ENCODE results near the gene SEL1L3. TPM values are rescaled to one million over a fixed set of nuclear protein-coding genes. Genes with fewer than 3 reads are reported as not detected.
"Not testable (repeated sequence)": the region's sequence is repeated elsewhere in the genome, so short reads cannot be mapped to it uniquely, and the experiment has no call there.

SEL1L3 gene
- 1 to 10 TPM; 9.5 to 9.7 TPM for total RNA-seq
- long read RNA-seq, donor 1, full-length matches to known transcripts: 1 of 1 reads
- long read RNA-seq, donor 1, partial matches to known transcripts: 0 of 1 reads
- long read RNA-seq, donor 1, other reads (novel, unspliced or antisense): 0 of 1 reads
- long read RNA-seq, donor 2: 0 reads

GRCh38 chr4:25862411-25863346 is at the start of gene SEL1L3:
SEL1L3 (minus strand) TSS chr4:25862988; CDS start chr4:25862836, 152 bp downstream.
- DNase-seq (ENCODE audit: low spot score): peak; percentile 83
- intact Hi-C loops (cut with DNase I): no loop called here

DNA sequence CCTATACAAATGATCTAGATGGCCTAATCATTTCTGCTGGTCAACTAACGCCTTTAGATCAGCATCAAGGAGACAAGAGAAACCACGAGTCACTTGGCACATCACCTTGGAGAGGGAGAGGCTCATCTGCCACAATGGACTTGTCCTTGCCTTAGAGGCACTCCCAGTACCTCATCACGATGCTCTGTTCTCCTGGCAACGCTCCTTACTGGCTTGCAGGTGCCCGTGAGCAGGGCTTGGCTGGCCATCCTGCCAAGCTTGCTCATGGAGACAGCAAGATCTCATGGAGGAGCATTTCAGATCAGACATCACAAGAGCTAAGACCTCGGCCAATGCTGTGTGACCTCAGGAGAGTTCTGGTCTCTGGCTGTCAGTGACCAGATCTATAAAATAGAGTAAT is 48.6 kb upstream of the SEL1L3 start:
- intact Hi-C loops (cut with DNase I): no loop called here

GRCh38 chr4:25908491-25908901 is 45.7 kb upstream of the SEL1L3 start:
- DNase-seq (ENCODE audit: low spot score): no peak
- intact Hi-C loops (cut with DNase I): no loop called here

More for the DNA sequence above, 48.6 kb upstream of the SEL1L3 start:
- DNase-seq (ENCODE audit: low spot score): no peak

- intact Hi-C loops (cut with DNase I); DNase-seq (ENCODE audit: low spot score): not testable (repeated sequence)
Observed at GRCh38 chr4:25906113-25906512, 43.3 kb upstream of the SEL1L3 start.

GRCh38 chr4:25905371-25905770 is 42.6 kb upstream of the SEL1L3 start:
- no peak for DNase-seq (ENCODE audit: low spot score)
- intact Hi-C loops (cut with DNase I): no loop called here

- intact Hi-C loops (cut with DNase I): no loop called here
- no peak for DNase-seq (ENCODE audit: low spot score)
Observed at GRCh38 chr4:25904748-25905082, 41.9 kb upstream of the SEL1L3 start.

- intact Hi-C loops (cut with DNase I): no loop called here
- DNase-seq (ENCODE audit: low spot score): no peak
Observed at GRCh38 chr4:25903900-25904747, 41.3 kb upstream of the SEL1L3 start.

DNA sequence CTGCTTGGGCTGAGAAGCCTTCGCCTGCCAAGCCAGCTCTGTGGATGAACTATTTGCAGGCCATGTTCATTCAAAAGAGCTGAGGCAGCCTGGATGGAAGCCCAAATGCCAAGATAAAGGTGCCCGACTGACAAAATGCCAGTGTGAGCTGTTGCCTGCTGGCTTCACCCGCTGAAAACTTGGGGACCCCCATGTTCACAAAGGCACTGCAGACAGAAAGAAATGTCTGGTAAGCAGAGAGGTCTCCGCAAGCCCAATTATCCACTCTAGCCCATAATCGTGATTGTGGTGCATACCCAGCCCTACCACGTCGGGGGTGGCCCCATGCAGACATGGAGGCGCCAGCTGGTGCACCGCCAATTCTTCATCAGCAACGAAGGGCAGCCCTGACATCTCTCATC is 38.2 kb upstream of the SEL1L3 start:
- intact Hi-C loops (cut with DNase I): no loop called here
- no peak for DNase-seq (ENCODE audit: low spot score)

DNA sequence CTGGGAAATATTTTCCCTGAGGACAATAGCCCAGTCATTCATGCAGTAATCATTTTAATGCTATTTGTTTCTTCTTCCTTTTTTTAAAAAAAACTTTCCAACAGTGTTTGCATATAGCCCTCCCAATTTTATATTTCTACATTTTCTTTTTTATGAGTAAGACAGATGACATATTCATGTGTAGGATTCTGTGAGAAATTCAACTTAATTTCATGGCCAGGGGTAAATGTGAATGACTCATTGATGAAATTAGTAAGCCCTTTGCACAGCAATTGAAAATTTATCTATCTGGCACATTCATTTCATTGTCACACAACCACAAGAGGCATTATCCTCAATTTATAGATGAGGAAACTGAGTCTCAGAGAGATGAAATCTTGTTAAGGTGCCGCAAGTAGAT is 37.5 kb upstream of the SEL1L3 start:
- intact Hi-C loops (cut with DNase I): no loop called here

GRCh38 chr4:25896776-25897539 is 34.2 kb upstream of the SEL1L3 start:
- intact Hi-C loops (cut with DNase I): no loop called here
- DNase-seq (ENCODE audit: low spot score): no peak

More for the DNA sequence above, 37.5 kb upstream of the SEL1L3 start:
- DNase-seq (ENCODE audit: low spot score): no peak

- DNase-seq (ENCODE audit: low spot score): no peak
- intact Hi-C loops (cut with DNase I): no loop called here
Observed at GRCh38 chr4:25892796-25893195, 30.0 kb upstream of the SEL1L3 start.

- no peak for DNase-seq (ENCODE audit: low spot score)
- intact Hi-C loops (cut with DNase I): no loop called here
Observed at GRCh38 chr4:25890571-25891485, 28.0 kb upstream of the SEL1L3 start.

- intact Hi-C loops (cut with DNase I): no loop called here
- no peak for DNase-seq (ENCODE audit: low spot score)
Observed at GRCh38 chr4:25889589-25890503, 27.1 kb upstream of the SEL1L3 start.

GRCh38 chr4:25888781-25889180 is 26.0 kb upstream of the SEL1L3 start:
- intact Hi-C loops (cut with DNase I): no loop called here
- no peak for DNase-seq (ENCODE audit: low spot score)

DNA sequence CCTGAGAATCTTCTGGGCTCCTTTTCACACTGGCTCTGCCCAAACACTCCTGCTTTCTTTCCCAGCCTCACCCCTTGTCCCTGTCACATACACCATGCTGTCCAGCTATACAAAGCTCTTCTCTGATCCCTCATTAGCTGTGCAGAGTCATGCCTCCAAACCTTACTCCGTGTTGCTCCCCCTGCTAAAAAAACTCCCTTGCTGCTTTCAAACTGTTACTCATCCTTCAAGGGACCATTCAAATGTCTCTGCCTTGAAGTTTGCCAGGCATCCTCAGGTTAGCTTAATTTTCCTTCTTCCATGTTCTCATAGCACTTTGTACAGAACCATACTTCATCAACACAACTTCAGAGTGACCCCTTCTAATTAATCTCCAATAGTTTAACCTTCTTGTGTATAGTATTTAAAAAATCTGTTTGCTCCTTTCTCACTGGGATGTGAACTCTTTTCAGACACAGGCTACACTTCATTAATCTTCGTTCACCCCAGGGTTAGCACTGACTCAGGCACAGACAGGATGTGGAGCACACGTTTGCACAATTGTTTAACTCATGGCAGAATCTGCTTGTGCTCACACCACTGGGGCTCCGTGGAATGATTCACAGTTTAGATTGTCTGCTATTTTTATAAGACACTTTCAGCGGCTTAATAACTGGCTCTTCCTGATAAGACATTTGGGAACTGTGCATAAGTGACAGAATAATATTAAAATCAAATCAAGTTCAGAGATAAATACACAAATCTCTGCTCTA is 21.4 kb upstream of the SEL1L3 start:
- no peak for DNase-seq (ENCODE audit: low spot score)
- intact Hi-C loops (cut with DNase I): no loop called here

- intact Hi-C loops (cut with DNase I): no loop called here
- no peak for DNase-seq (ENCODE audit: low spot score)
Observed at GRCh38 chr4:25883565-25883964, 20.8 kb upstream of the SEL1L3 start.

- intact Hi-C loops (cut with DNase I): no loop called here
Observed at GRCh38 chr4:25882226-25882625, 19.4 kb upstream of the SEL1L3 start.

More at GRCh38 chr4:25882226-25882625, 19.4 kb upstream of the SEL1L3 start:
- DNase-seq (ENCODE audit: low spot score): no peak

All from posterior vena cava (tissue), 2 donors.